Adrenal gland (tissue), 12 donors: ENCODE results near the gene SH3BP1. TPM values are rescaled to one million over a fixed set of nuclear protein-coding genes. Genes with fewer than 3 reads are reported as not detected.

Experiments
- DNase-seq, 7 donors: peaks; one replicate each; pipeline ENCODE4 v3.0.0-alpha.2; 2019 to 2020
- H3K27ac ChIP-seq, 5 donors: fragments of 200-600 bp; sonication (generic) in 4 of 5; 1 replicate in 3 of 5; 2 replicates in 2 of 5; pipeline versions ENCODE4 v1.5.1 to v1.8.0; 2016 to 2020; ENCODE audit warnings: mild to moderate bottlenecking in 1 of 5
- H3K27me3 ChIP-seq: fragments of 200-600 bp; 2 replicates; pipeline ENCODE4 v1.8.0; 2021
- H3K36me3 ChIP-seq, 2 donors: fragments of 200-600 bp; replicated peaks in 1 of 2; 1 replicate in 1 of 2; 2 replicates in 1 of 2; pipeline versions ENCODE4 v1.5.1 to v1.8.0; 2018 to 2022
- H3K4me1 ChIP-seq, 2 donors: fragments of 200-600 bp; replicated peaks in 1 of 2; 1 replicate in 1 of 2; 2 replicates in 1 of 2; pipeline versions ENCODE4 v1.5.1 to v1.8.0; 2018 to 2021
- H3K4me3 ChIP-seq, 4 donors: fragments of 200-600 bp; sonication (generic) in 3 of 4; one replicate each; pipeline ENCODE4 v1.5.1; 2016 to 2018
- H3K9me3 ChIP-seq, 3 donors: fragments of 200-600 bp; sonication (generic) in 1 of 3; replicated peaks in 1 of 3; 1 replicate in 2 of 3; 2 replicates in 1 of 3; pipeline versions ENCODE4 v1.5.1 to v1.8.0; 2016 to 2021
- POLR2A ChIP-seq, 2 donors: fragments of 450-650 bp; IDR thresholded peaks; one replicate each; pipeline ENCODE4 v1.6.1; 2017; ENCODE audit warnings: antibody characterized with exemption in 2 of 2, mild to moderate bottlenecking in 2 of 2, moderate library complexity in 1 of 2
- WGBS, 4 donors: extraction: QIAGEN DNeasy Blood & Tissue Kit in 2 of 4; methylation state at CpG; one replicate each; pipeline versions ENCODE4 v1.1.5 to v1.1.7; 2013 to 2017; 5-methylcytosine and 5-hydroxymethylcytosine counted together
- intact Hi-C, 2 donors: fragments of 100-400 bp; cut with DNase I; formaldehyde crosslinking; loops; one replicate each; pipeline versions ENCODE4 v1.14.1 to v1.15.0; 2022 to 2023
- polyA plus RNA-seq, 3 donors: library from polyadenylated mRNA; stranded (reverse); fragments of 200-250 nt in 2 of 3; fragments of 350-450 nt in 1 of 3; fragmentation: Illumina TruSeq in 1 of 3; extraction: RNeasy Lipid Tissue Mini Kit (QIAGEN cat#74804) in 1 of 3; gene quantifications; one replicate each; pipeline ENCODE4 v1.2.3, GENCODE V29; 2013 to 2014
- small RNA-seq, 2 donors: library from RNA; depleted of rRNA; stranded (forward); fragments of <200 nt; gene quantifications; one replicate each; pipeline ENCODE3, GENCODE V24; 2016
- total RNA-seq, 9 donors: library from RNA; depleted of rRNA in 4 of 9; stranded (reverse); fragments of >200 nt in 4 of 9; fragments of 120-200 nt in 1 of 9; fragmentation: NEBNext Ultra II Directional in 1 of 9; extraction: Animal tissue kit (Norgen Biotek cat#: 25700) in 1 of 9; gene quantifications; one replicate each; pipeline versions ENCODE4 v1.1.0 to v1.2.4, GENCODE V29; 2013 to 2023
- TF ChIP-seq, protein P1 (sequence below), 6 experiments: fragments of 450-650 bp in 4 of 6; fragments of 200-600 bp in 2 of 6; sonication (generic) in 1 of 6; IDR thresholded peaks; 1 replicate in 5 of 6; 2 replicates in 1 of 6; pipeline versions ENCODE4 v1.5.1 to v1.8.0; 2016 to 2021; ENCODE audit warnings: antibody characterized with exemption in 6 of 6, mild to moderate bottlenecking in 2 of 6, moderate library complexity in 1 of 6
- donor health status: healthy with polysubstance abuse.
- donor health status: Bipolar disorder and iron deficiency.
- donor health status: DM: yes; HTN: yes; CAD: no.
- donor health status: DM: no; HTN: no; CAD: no.
- donor health status: DM: no; HTN: no; CAD: no.
- donor health status: DM: yes; HTN: yes; CAD: no.

SH3BP1 gene
- total and polyA plus RNA-seq, 12 donors, result 2.4 to 27.3 (median 10.1) TPM

DNA sequence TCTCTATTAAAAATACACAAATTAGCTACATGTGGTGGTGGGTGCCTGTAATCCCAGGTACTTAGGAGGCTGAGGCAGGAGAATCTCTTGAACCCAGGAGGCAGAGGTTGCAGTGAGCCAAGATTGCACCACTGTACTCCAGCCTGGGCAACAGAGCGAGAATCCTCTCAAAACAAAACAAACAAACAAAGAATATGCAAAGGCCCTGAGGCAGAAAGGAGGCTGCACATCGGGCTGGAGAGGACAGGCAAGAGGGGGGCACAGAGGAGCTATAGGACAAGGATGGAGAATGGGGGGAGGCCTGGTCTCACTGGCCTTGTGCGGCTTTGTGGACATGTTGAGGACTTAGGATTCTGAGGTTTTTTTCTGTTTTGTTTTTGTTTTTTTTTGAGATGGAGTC lies 65.7 kb downstream of the SH3BP1 start:
- WGBS, 4 donors, result 93 to 97% (median 95%) methylated on average over 3 of the region's 3 CpGs
- Histone ChIP-seq H3K4me1 (no peaks in the 10 kb centered on the region), H3K36me3 (no peaks in the 10 kb centered on the region), H3K9me3 (no peaks in the 10 kb centered on the region), H3K27me3 (no peaks in the 10 kb centered on the region), H3K4me3 (no peak overlapping the region), H3K27ac (no peak overlapping the region)
- no peak for TF ChIP-seq POLR2A (IDR thresholded peaks at IDR 0.05)
- TF ChIP-seq, protein P1, sequence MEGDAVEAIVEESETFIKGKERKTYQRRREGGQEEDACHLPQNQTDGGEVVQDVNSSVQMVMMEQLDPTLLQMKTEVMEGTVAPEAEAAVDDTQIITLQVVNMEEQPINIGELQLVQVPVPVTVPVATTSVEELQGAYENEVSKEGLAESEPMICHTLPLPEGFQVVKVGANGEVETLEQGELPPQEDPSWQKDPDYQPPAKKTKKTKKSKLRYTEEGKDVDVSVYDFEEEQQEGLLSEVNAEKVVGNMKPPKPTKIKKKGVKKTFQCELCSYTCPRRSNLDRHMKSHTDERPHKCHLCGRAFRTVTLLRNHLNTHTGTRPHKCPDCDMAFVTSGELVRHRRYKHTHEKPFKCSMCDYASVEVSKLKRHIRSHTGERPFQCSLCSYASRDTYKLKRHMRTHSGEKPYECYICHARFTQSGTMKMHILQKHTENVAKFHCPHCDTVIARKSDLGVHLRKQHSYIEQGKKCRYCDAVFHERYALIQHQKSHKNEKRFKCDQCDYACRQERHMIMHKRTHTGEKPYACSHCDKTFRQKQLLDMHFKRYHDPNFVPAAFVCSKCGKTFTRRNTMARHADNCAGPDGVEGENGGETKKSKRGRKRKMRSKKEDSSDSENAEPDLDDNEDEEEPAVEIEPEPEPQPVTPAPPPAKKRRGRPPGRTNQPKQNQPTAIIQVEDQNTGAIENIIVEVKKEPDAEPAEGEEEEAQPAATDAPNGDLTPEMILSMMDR (IDR thresholded peaks at IDR 0.05), result no peak
- intact Hi-C loops, result no loop called here
- no peak for DNase-seq

Small RNA genes lying within 50 kb of the gene (small RNA-seq; reads per million reads assigned to genes)
- gene RN7SL385P, result 0 reads per million in 2 donors

Other genes with a start within 250 kb of the SH3BP1 start
- 1 to 10 TPM in 1 of 9 donors, under 1 TPM in 6, not detected in 2; 0.04 to 2.3 (median 0.11) TPM for gene ELFN2, start 212.2 kb upstream of the SH3BP1 start, total RNA-seq
- gene ELFN2, start 212.2 kb upstream of the SH3BP1 start, polyA plus RNA-seq, result 1 to 10 TPM in 1 of 3 donors, under 1 TPM in 2; 0.30 to 3.3 (median 0.77) TPM
- 10 to 100 TPM in 8 of 9 donors, 1 to 10 TPM in 1; 4.0 to 27.6 (median 22.3) TPM for gene MFNG, start 153.3 kb upstream of the SH3BP1 start, total RNA-seq
- gene MFNG, start 153.3 kb upstream of the SH3BP1 start, polyA plus RNA-seq, result 10 to 100 TPM in 1 of 3 donors, 1 to 10 TPM in 2; 4.3 to 11.5 (median 7.8) TPM
- gene CARD10, start 120.3 kb upstream of the SH3BP1 start, total RNA-seq, result 10 to 100 TPM in 8 of 9 donors, 1 to 10 TPM in 1; 3.3 to 34.2 (median 20.5) TPM
- 10 to 100 TPM in 2 of 3 donors, 1 to 10 TPM in 1; 4.7 to 24.4 (median 17.4) TPM for gene CARD10, start 120.3 kb upstream of the SH3BP1 start, polyA plus RNA-seq
- 100 to 1,000 TPM in 5 of 9 donors, 10 to 100 TPM in 3, 1 to 10 TPM in 1; 9.2 to 159 (median 116) TPM for gene CDC42EP1, start 79.2 kb upstream of the SH3BP1 start, total RNA-seq
- gene CDC42EP1, start 79.2 kb upstream of the SH3BP1 start, polyA plus RNA-seq, result 10 to 100 TPM; 19.7 to 65.1 (median 39.5) TPM
- under 1 TPM in 2 of 9 donors, not detected in 7; 0.22 to 0.42 TPM for gene LGALS2, start 59.6 kb upstream of the SH3BP1 start, total RNA-seq
- gene LGALS2, start 59.6 kb upstream of the SH3BP1 start, polyA plus RNA-seq, result 1 to 10 TPM in 1 of 3 donors, under 1 TPM in 2; 0.42 to 1.4 (median 0.47) TPM
- 10 to 100 TPM; 30.6 to 93.3 (median 61.4) TPM for gene GGA1, start 30.8 kb upstream of the SH3BP1 start, total RNA-seq
- 100 to 1,000 TPM in 2 of 3 donors, 10 to 100 TPM in 1; 42.4 to 160 (median 107) TPM for gene GGA1, start 30.8 kb upstream of the SH3BP1 start, polyA plus RNA-seq
- gene PDXP, start 19.1 kb downstream of the SH3BP1 start, total RNA-seq, result 10 to 100 TPM; 16.2 to 49.7 (median 20.6) TPM
- 10 to 100 TPM in 2 of 3 donors, 1 to 10 TPM in 1; 10.0 to 41.9 (median 13.4) TPM for gene PDXP, start 19.1 kb downstream of the SH3BP1 start, polyA plus RNA-seq
- gene LGALS1, start 36.0 kb downstream of the SH3BP1 start, total RNA-seq, result 1,000 to 10,000 TPM in 3 of 9 donors, 100 to 1,000 TPM in 6; 190 to 2,904 (median 905) TPM
- 1,000 to 10,000 TPM in 2 of 3 donors, 100 to 1,000 TPM in 1; 588 to 4,628 (median 4,577) TPM for gene LGALS1, start 36.0 kb downstream of the SH3BP1 start, polyA plus RNA-seq
- 10 to 100 TPM; 23.2 to 51.1 (median 38.4) TPM for gene NOL12, start 46.7 kb downstream of the SH3BP1 start, total RNA-seq
- 10 to 100 TPM; 26.7 to 90.7 (median 73.8) TPM for gene NOL12, start 46.7 kb downstream of the SH3BP1 start, polyA plus RNA-seq
- gene TRIOBP, start 57.4 kb downstream of the SH3BP1 start, total RNA-seq, result 100 to 1,000 TPM in 6 of 9 donors, 10 to 100 TPM in 3; 42.8 to 146 (median 105) TPM
- gene TRIOBP, start 57.4 kb downstream of the SH3BP1 start, polyA plus RNA-seq, result 10 to 100 TPM; 24.6 to 43.1 (median 29.6) TPM
- 10 to 100 TPM; 20.5 to 87.9 (median 33.1) TPM for gene GCAT, start 168.3 kb downstream of the SH3BP1 start, total RNA-seq
- gene GCAT, start 168.3 kb downstream of the SH3BP1 start, polyA plus RNA-seq, result 10 to 100 TPM; 18.2 to 37.2 (median 37.1) TPM
- under 1 TPM in 2 of 9 donors, not detected in 7; 0.19 to 0.33 TPM for gene GALR3, start 183.7 kb downstream of the SH3BP1 start, total RNA-seq
- not detected for gene GALR3, start 183.7 kb downstream of the SH3BP1 start, polyA plus RNA-seq
- gene ANKRD54, start 204.7 kb downstream of the SH3BP1 start, total RNA-seq, result 100 to 1,000 TPM in 1 of 9 donors, 10 to 100 TPM in 8; 24.0 to 114 (median 36.1) TPM
- 10 to 100 TPM; 32.9 to 44.1 (median 40.6) TPM for gene ANKRD54, start 204.7 kb downstream of the SH3BP1 start, polyA plus RNA-seq
- 100 to 1,000 TPM; 188 to 642 (median 414) TPM for gene EIF3L, start 209.8 kb downstream of the SH3BP1 start, total RNA-seq
- gene EIF3L, start 209.8 kb downstream of the SH3BP1 start, polyA plus RNA-seq, result 100 to 1,000 TPM; 210 to 425 (median 291) TPM